ENCODE results near the gene NUP188.

- TF ChIP-seq POLR2A (IDR thresholded peaks at IDR 0.05) (no peak), CTCF (IDR thresholded peaks at IDR 0.05) (no peak)
Measured at GRCh38 chr9:129037767-129038098, 90.2 kb downstream of the NUP188 start.
